KOPT-K1 (cell line): ENCODE results near the gene EPS8L3.

ENCODE experiments used
- H3K27ac ChIP-seq: fragments of 200-600 bp; sonication (generic); 2 replicates; pipeline ENCODE4 v1.5.1; 2016; ENCODE audit warnings: antibody characterized with exemption, mild to moderate bottlenecking, low read depth, low read length; ENCODE audit not compliant: poor library complexity, severe bottlenecking
- H3K36me3 ChIP-seq: fragments of 200-600 bp; sonication (generic); 2 replicates; pipeline ENCODE4 v1.5.1; 2017; ENCODE audit warnings: antibody characterized with exemption, mild to moderate bottlenecking, low read length, moderate library complexity; ENCODE audit not compliant: insufficient read depth
- H3K9me3 ChIP-seq: fragments of 200-600 bp; sonication (generic); 2 replicates; pipeline ENCODE4 v1.5.1; 2017; ENCODE audit warnings: antibody characterized with exemption, low read length, mild to moderate bottlenecking; ENCODE audit not compliant: insufficient read depth, poor library complexity, severe bottlenecking

The EPS8L3 gene

DNA sequence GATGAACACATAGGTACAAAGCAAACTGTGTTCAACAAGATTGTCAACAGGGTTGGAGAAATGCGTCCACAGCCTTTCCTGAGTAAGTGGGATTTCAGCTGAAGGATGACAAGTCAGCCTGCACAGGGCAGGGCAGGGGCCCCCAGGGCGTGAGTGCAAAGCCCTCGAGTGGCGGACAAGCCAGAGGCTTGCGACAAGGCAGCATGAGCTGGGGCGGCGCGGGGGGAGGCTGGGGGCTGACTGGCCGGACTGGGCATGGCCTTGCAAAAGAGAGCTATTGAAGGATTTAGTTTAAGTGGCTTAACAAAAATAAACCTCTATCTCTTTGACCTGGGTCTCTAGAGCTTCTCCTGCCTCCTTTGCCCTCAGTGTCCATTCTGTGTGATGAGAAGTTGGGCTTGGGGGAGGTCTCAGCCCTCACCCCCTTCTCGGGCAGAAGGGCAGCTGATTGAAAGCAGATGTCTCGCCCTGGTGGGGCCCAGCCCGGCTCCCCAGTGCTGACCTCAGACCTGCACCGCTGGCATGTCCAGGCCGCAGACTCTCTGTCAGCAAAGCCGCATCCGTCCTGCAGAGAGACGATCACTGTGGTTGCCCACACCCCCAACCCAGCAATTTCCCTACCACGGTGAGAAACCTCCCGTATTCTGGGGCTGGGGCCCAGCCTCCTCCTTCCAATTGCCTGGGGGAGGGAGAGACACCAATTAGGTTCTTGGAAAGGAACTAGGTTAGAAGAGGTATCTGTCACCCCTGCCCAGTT is 24.3 kb upstream of the EPS8L3 start:
- H3K27ac ChIP-seq = no peak overlapping the region
- no peaks in the 10 kb centered on the region for H3K36me3 ChIP-seq
- no peaks in the 10 kb centered on the region for H3K9me3 ChIP-seq

- H3K27ac ChIP-seq = no peak overlapping the region
- no peaks in the 10 kb centered on the region for H3K36me3 ChIP-seq
- no peaks in the 10 kb centered on the region for H3K9me3 ChIP-seq
These were observed 23.6 kb upstream of the EPS8L3 start for GRCh38 chr1:109787211-109787844.

GRCh38 chr1:109786531-109787021 is 22.9 kb upstream of the EPS8L3 start:
- Histone ChIP-seq H3K9me3 (no peaks in the 10 kb centered on the region), H3K27ac (no peak overlapping the region), H3K36me3 (no peaks in the 10 kb centered on the region)

DNA sequence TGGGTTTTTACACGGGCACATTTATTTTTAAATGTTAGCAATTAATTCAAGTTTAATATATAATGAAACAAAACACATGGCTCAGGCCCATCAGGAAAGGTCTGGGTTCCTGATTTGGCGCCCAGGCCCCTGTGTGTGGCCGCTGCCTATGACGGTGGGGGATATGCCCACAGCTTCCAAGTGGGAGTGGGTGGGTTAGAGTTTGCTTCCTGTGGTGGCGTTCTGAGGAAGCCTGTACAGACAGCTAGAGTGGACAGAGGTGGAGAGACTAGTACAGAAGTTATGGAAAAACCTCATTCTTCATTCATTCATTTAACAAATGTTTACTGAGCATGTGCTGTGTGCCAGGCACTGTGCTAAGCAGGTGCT is 22.4 kb upstream of the EPS8L3 start:
- Histone ChIP-seq H3K9me3 (no peaks in the 10 kb centered on the region), H3K27ac (no peak overlapping the region), H3K36me3 (no peaks in the 10 kb centered on the region)

GRCh38 chr1:109785446-109786111 is 21.9 kb upstream of the EPS8L3 start:
- Histone ChIP-seq H3K27ac (no peak overlapping the region), H3K36me3 (no peaks in the 10 kb centered on the region), H3K9me3 (no peaks in the 10 kb centered on the region)

DNA sequence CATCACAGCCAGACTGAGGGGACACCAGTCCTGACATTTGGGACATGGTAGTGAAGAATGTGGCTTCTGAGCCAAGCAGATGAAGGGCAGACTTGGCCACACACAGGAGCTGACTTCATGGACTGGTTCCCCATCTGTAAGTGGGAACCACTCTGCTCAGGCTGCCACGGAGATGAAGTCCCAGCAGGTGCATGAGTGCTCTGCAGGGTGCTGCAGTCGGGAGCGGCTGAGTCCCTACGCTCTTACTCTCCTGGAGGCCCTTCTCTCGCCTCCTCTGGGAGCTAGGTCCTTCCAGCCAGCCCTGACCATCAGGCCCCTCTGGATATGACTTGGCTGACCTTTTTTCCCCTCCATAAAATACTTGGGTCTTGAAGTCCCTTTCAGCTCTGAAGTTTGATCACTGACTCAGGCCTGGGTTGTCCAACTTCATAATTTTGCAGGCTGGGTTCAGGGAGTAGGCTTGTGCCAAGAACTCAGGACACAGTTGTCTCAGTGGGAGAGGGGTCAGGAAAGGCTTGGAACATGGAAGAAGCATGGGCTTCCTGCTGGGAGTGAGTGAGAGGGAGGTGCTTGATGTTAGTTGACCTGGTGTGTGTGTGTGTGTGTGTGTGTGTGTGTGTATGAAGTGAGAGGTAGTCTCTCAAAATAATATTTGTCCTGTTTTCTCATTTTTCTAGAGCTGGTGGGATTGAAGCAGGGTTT is 21.0 kb upstream of the EPS8L3 start:
- no peak overlapping the region for H3K27ac ChIP-seq
- H3K36me3 ChIP-seq = no peaks in the 10 kb centered on the region
- no peaks in the 10 kb centered on the region for H3K9me3 ChIP-seq

DNA sequence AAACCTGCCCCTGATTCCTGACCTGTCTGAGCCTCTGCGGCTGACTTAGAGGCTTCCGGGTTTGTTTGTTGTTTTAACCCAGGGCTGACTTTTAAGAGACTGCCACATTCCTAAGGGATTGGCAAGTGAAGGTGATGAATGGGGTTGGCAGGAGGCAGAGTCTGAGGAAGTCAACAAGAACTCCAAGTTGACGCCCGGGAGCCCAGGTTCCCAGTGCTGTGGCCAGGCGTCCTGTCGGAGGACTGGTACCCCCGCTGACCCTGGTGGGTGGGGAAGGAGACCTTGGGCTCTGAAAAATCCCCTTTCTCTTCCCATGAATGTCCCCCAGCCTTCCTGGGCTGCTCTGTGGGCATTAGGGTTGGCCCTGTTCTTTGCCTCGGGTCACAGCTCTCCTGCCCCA is 19.7 kb upstream of the EPS8L3 start:
- Histone ChIP-seq H3K27ac (no peak overlapping the region), H3K36me3 (no peaks in the 10 kb centered on the region), H3K9me3 (no peaks in the 10 kb centered on the region)

GRCh38 chr1:109782927-109783326 is 19.2 kb upstream of the EPS8L3 start:
- Histone ChIP-seq H3K36me3 (no peaks in the 10 kb centered on the region), H3K27ac (no peak overlapping the region), H3K9me3 (no peaks in the 10 kb centered on the region)

GRCh38 chr1:109782514-109782913 is 18.8 kb upstream of the EPS8L3 start:
- Histone ChIP-seq H3K27ac (no peak overlapping the region), H3K9me3 (no peaks in the 10 kb centered on the region), H3K36me3 (no peaks in the 10 kb centered on the region)

GRCh38 chr1:109781806-109782205 is 18.1 kb upstream of the EPS8L3 start:
- Histone ChIP-seq H3K36me3 (no peaks in the 10 kb centered on the region), H3K9me3 (no peaks in the 10 kb centered on the region), H3K27ac (no peak overlapping the region)

- Histone ChIP-seq H3K36me3 (no peaks in the 10 kb centered on the region), H3K9me3 (no peaks in the 10 kb centered on the region), H3K27ac (no peak overlapping the region)
These were observed 17.3 kb upstream of the EPS8L3 start for GRCh38 chr1:109780982-109781381.

- Histone ChIP-seq H3K27ac (no peak overlapping the region), H3K9me3 (no peaks in the 10 kb centered on the region), H3K36me3 (no peaks in the 10 kb centered on the region)
These were observed 14.4 kb upstream of the EPS8L3 start for GRCh38 chr1:109777980-109778625.

GRCh38 chr1:109777436-109777835 is 13.7 kb upstream of the EPS8L3 start:
- H3K27ac ChIP-seq = no peak overlapping the region
- H3K9me3 ChIP-seq = no peaks in the 10 kb centered on the region
- H3K36me3 ChIP-seq = no peaks in the 10 kb centered on the region

- Histone ChIP-seq H3K27ac (no peak overlapping the region), H3K9me3 (no peaks in the 10 kb centered on the region), H3K36me3 (no peaks in the 10 kb centered on the region)
These were observed 13.2 kb upstream of the EPS8L3 start for GRCh38 chr1:109776911-109777310.
